Hepatocyte (in vitro differentiated cells): Measurements from ENCODE around the gene KLHDC1. TPM values are rescaled to one million over a fixed set of nuclear protein-coding genes. Genes with fewer than 3 reads are reported as not detected.

ENCODE experiments used
- DNase-seq: peaks from one replicate; pipeline ENCODE4 v3.0.0-alpha.2; 2016; ENCODE audit warnings: low spot score
- H2AFZ ChIP-seq: fragments of 200-600 bp; sonication (generic); 2 replicates; pipeline ENCODE4 v1.6.0; 2016; ENCODE audit warnings: antibody characterized with exemption, mild to moderate bottlenecking
- H3K27ac ChIP-seq: fragments of 200-600 bp; sonication (generic); 2 replicates; pipeline ENCODE4 v1.5.1; 2016; ENCODE audit warnings: mild to moderate bottlenecking
- H3K27me3 ChIP-seq: fragments of 200-600 bp; sonication (generic); 2 replicates; pipeline ENCODE4 v1.6.1; 2016
- H3K36me3 ChIP-seq: fragments of 200-600 bp; sonication (generic); replicated peaks from 2 replicates; pipeline ENCODE4 v1.5.1; 2016; ENCODE audit warnings: low read depth; ENCODE audit not compliant: insufficient read depth
- H3K4me1 ChIP-seq: fragments of 200-600 bp; sonication (generic); 2 replicates; pipeline ENCODE4 v1.5.1; 2016; ENCODE audit warnings: mild to moderate bottlenecking, moderate library complexity; ENCODE audit not compliant: insufficient read depth
- H3K4me2 ChIP-seq: fragments of 200-600 bp; sonication (generic); 2 replicates; pipeline ENCODE4 v1.6.0; 2016
- H3K4me3 ChIP-seq: fragments of 200-600 bp; sonication (generic); 2 replicates; pipeline ENCODE4 v1.5.1; 2016; ENCODE audit warnings: mild to moderate bottlenecking
- H3K79me2 ChIP-seq: fragments of 200-600 bp; sonication (generic); 2 replicates; pipeline ENCODE4 v1.6.0; 2017; ENCODE audit warnings: mild to moderate bottlenecking
- H3K9me2 ChIP-seq: fragments of 200-600 bp; sonication (generic); replicated peaks from 2 replicates; pipeline ENCODE4 v1.6.0; 2017; ENCODE audit warnings: mild to moderate bottlenecking; ENCODE audit not compliant: insufficient read depth
- H3K9me3 ChIP-seq: fragments of 200-600 bp; sonication (generic); 2 replicates; pipeline ENCODE4 v1.5.1; 2016; ENCODE audit warnings: low read depth, mild to moderate bottlenecking
- H4K20me1 ChIP-seq: fragments of 200-600 bp; sonication (generic); 2 replicates; pipeline ENCODE4 v1.6.0; 2016; ENCODE audit warnings: mild to moderate bottlenecking; ENCODE audit not compliant: insufficient read depth, poor library complexity, severe bottlenecking
- EZH2 ChIP-seq: fragments of 200-600 bp; sonication (generic); IDR thresholded peaks from 2 replicates; pipeline ENCODE4 v1.6.1; 2016; ENCODE audit warnings: antibody characterized with exemption, mild to moderate bottlenecking, borderline replicate concordance
- EZH2phosphoT487 ChIP-seq: fragments of 200-600 bp; sonication (generic); IDR thresholded peaks from one replicate; pipeline ENCODE4 v1.6.1; 2018; ENCODE audit warnings: antibody characterized with exemption, mild to moderate bottlenecking, low read depth, moderate library complexity; ENCODE audit not compliant: unreplicated experiment, severe bottlenecking
- WGBS: methylation state at CpG from one replicate; pipeline ENCODE4 v1.1.6; 2016; ENCODE audit warnings: low lambda C conversion rate; ENCODE audit errors: missing lambda C conversion rate; 5-methylcytosine and 5-hydroxymethylcytosine counted together
- polyA plus RNA-seq: library from polyadenylated mRNA; unstranded; fragments of >200 nt; fragmentation: Nextera tagmentation; extraction: Ambion mirVana; gene quantifications from 2 replicates; pipeline ENCODE4 v1.2.1, GENCODE V29; 2016
- total RNA-seq: library from RNA; depleted of rRNA; stranded (reverse); fragments of >200 nt; gene quantifications from 2 replicates; pipeline ENCODE4 v1.2.3, GENCODE V29; 2014
- TF ChIP-seq, protein P1 (sequence below): fragments of 200-600 bp; sonication (generic); IDR thresholded peaks from 2 replicates; pipeline ENCODE4 v1.5.1; 2016; ENCODE audit warnings: antibody characterized with exemption, mild to moderate bottlenecking; ENCODE audit not compliant: poor library complexity

The KLHDC1 gene
- total and polyA plus RNA-seq, 2 experiments from 2014 or later: 4.6 to 5.4 TPM

DNA sequence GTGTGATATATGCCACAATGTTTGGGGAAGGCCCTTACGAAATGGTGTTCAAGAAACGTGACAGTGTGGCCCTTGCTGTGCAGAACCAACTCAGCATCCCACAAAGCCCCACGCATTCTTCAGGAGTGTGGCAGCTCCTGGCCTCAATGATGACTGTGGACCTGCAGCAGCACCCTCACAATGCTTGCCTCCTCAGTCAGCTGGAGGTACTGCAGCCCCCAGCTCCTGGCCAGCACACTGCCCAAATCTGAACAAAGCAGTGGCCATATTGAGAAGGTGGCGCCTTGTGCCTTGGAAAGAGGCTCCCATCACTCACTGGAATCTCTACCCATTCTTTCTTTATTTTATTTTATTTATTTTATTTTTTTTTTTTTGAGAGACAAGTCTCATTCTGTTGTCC, 15.3 kb upstream of the KLHDC1 start:
- WGBS: 97% methylated on average over 4 of the region's 4 CpGs
- no peak overlapping the region for H2AFZ ChIP-seq
- no peaks in the 10 kb centered on the region for H3K27me3 ChIP-seq
- H3K27ac ChIP-seq: no peak overlapping the region
- H3K36me3 ChIP-seq: no peaks in the 10 kb centered on the region
- H3K4me1 ChIP-seq: no peaks in the 10 kb centered on the region
- no peaks in the 10 kb centered on the region for H3K9me2 ChIP-seq
- no peaks in the 10 kb centered on the region for H3K9me3 ChIP-seq
- no peak overlapping the region for H3K4me2 ChIP-seq
- H3K79me2 ChIP-seq: no peaks in the 10 kb centered on the region
- no peak overlapping the region for H3K4me3 ChIP-seq
- no peaks in the 10 kb centered on the region for H4K20me1 ChIP-seq
- no peak for TF ChIP-seq EZH2
- DNase-seq: no peak

- no peak overlapping the region for H3K27ac ChIP-seq
- WGBS: 81% methylated on average over 2 of the region's 2 CpGs
- H3K36me3 ChIP-seq: no peaks in the 10 kb centered on the region
- H3K79me2 ChIP-seq: no peaks in the 10 kb centered on the region
- H3K4me1 ChIP-seq: no peaks in the 10 kb centered on the region
- no peak for DNase-seq
- H3K27me3 ChIP-seq: no peaks in the 10 kb centered on the region
- no peak overlapping the region for H2AFZ ChIP-seq
- no peaks in the 10 kb centered on the region for H3K9me3 ChIP-seq
- TF ChIP-seq EZH2phosphoT487: no peak
- TF ChIP-seq, protein P1, sequence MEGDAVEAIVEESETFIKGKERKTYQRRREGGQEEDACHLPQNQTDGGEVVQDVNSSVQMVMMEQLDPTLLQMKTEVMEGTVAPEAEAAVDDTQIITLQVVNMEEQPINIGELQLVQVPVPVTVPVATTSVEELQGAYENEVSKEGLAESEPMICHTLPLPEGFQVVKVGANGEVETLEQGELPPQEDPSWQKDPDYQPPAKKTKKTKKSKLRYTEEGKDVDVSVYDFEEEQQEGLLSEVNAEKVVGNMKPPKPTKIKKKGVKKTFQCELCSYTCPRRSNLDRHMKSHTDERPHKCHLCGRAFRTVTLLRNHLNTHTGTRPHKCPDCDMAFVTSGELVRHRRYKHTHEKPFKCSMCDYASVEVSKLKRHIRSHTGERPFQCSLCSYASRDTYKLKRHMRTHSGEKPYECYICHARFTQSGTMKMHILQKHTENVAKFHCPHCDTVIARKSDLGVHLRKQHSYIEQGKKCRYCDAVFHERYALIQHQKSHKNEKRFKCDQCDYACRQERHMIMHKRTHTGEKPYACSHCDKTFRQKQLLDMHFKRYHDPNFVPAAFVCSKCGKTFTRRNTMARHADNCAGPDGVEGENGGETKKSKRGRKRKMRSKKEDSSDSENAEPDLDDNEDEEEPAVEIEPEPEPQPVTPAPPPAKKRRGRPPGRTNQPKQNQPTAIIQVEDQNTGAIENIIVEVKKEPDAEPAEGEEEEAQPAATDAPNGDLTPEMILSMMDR: no peak
- no peak for TF ChIP-seq EZH2
- no peak overlapping the region for H3K4me2 ChIP-seq
- H3K9me2 ChIP-seq: no peaks in the 10 kb centered on the region
- H4K20me1 ChIP-seq: no peaks in the 10 kb centered on the region
- H3K4me3 ChIP-seq: no peak overlapping the region
These were observed 13.6 kb upstream of the KLHDC1 start for GRCh38 chr14:49679271-49679670.

GRCh38 chr14:49686425-49686824, 6.5 kb upstream of the KLHDC1 start:
- WGBS: 96% methylated on average over 4 of the region's 4 CpGs
- TF ChIP-seq EZH2 (no peak), EZH2phosphoT487 (no peak)
- TF ChIP-seq, protein P1: no peak
- no peaks in the 10 kb centered on the region for H3K9me3 ChIP-seq
- H3K27ac ChIP-seq: no peak overlapping the region
- H3K4me2 ChIP-seq: no peak overlapping the region
- H3K4me1 ChIP-seq: peaks cover 5% of the 10 kb centered on the region
- H3K9me2 ChIP-seq: no peaks in the 10 kb centered on the region
- no peaks in the 10 kb centered on the region for H3K36me3 ChIP-seq
- no peak for DNase-seq
- H4K20me1 ChIP-seq: no peaks in the 10 kb centered on the region
- no peak overlapping the region for H3K4me3 ChIP-seq
- peaks cover 12% of the 10 kb centered on the region for H3K79me2 ChIP-seq
- no peak overlapping the region for H2AFZ ChIP-seq
- no peaks in the 10 kb centered on the region for H3K27me3 ChIP-seq

DNA sequence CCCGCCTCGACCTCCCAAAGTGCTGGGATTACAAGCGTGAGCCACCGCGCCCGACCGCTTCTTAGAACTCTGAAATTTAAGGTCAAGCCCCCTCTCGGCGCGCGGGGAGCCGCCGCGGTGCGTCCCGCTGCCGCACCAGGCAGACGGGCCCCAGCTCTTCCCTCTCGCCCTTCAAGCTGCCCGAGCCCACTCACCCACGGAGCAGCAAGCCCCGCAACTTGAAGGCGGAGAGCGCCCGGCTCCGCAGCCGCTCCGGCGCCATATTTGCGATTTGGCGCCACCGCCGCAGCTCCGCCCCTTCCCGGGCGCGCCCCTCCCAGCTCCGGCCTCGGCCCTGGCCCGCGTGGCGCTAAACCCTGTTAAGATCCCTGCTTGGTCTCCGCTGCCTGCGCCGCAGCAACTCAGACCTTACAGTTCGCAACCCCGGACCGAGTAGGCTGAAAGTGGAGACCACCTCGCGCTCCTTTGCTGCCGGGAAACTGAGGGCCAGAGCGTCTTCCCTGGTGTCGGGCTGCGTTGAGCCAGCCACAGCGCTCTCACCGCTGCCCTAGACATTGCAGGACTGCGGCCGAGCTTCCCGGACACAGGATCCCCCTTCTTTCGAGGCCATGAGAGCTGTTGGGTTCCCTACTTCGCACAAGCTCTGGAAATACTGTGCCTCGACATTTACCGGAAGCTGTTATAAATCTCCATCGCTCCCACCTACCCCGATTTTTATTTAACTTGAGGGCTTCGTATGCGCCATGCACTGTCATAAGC, 4.8 kb upstream of the KLHDC1 start, which contains the start of gene POLE2:
Gene POLE2, minus strand, starts transcription at position 273 of the 759 bp plus-strand sequence. Its CDS starts 11 bp downstream, at position 262.
- 7% methylated on average over 66 of the region's 67 CpGs for WGBS
- H3K4me2 ChIP-seq: peak within 1 kb of the TSS; percentile 81
- H3K4me1 ChIP-seq: peaks cover 5% of the 10 kb centered on the region
- H2AFZ ChIP-seq: peak within 1 kb of the TSS; percentile 83
- H3K27me3 ChIP-seq: no peaks in the 10 kb centered on the region
- DNase-seq: peak; percentile 86
- peak within 1 kb of the TSS; percentile 68 for H3K4me3 ChIP-seq
- H3K27ac ChIP-seq: peak within 1 kb of the TSS; percentile 90
- TF ChIP-seq, protein P1: peak; percentile 22
- no peak for TF ChIP-seq EZH2phosphoT487
- H3K79me2 ChIP-seq: peaks cover 14% of the 10 kb centered on the region
- H3K36me3 ChIP-seq: no peaks in the 10 kb centered on the region
- H4K20me1 ChIP-seq: no peaks in the 10 kb centered on the region
- no peaks in the 10 kb centered on the region for H3K9me3 ChIP-seq
- no peaks in the 10 kb centered on the region for H3K9me2 ChIP-seq
